CD4-positive, CD25-positive, alpha-beta regulatory T cell (primary cell): ENCODE measurements around the gene PPP1CA. TPM values are rescaled to one million over a fixed set of nuclear protein-coding genes. Genes with fewer than 3 reads are reported as not detected.

Experiments used
- ATAC-seq, 2 donors: fragments of 150-1000 bp; cut with Tn5 transposase; one replicate each; pipeline ENCODE4 v1.10.0; 2021; ENCODE audit warnings: low read depth in 2 of 2, moderate number of reproducible peaks in 2 of 2, moderate library complexity in 1 of 2
- DNase-seq, 3 donors: peaks; one replicate each; pipeline versions ENCODE4 v3.0.0 to v3.0.0-alpha.2; 2012 to 2022; ENCODE audit warnings: mixed read lengths in 1 of 3
- H3K27ac ChIP-seq: one replicate; pipeline ENCODE4 v1.7.0; 2013; ENCODE audit warnings: mild to moderate bottlenecking, low read length; ENCODE audit not compliant: insufficient read depth, poor library complexity, severe bottlenecking
- H3K27me3 ChIP-seq: one replicate; pipeline ENCODE4 v1.7.0; 2013; ENCODE audit warnings: low read length; ENCODE audit not compliant: control insufficient read depth, insufficient read depth
- H3K36me3 ChIP-seq: one replicate; pipeline ENCODE4 v1.7.0; 2013; ENCODE audit warnings: mild to moderate bottlenecking, low read length, moderate library complexity; ENCODE audit not compliant: control insufficient read depth, insufficient read depth
- H3K4me1 ChIP-seq: 2 replicates; pipeline ENCODE4 v1.7.0; 2013; ENCODE audit warnings: mild to moderate bottlenecking, low read length; ENCODE audit not compliant: insufficient read depth, control insufficient read depth, poor library complexity, severe bottlenecking
- H3K4me3 ChIP-seq: one replicate; pipeline ENCODE4 v1.7.0; 2013; ENCODE audit warnings: low read depth, mild to moderate bottlenecking, low read length, moderate library complexity
- H3K9me3 ChIP-seq, 2 experiments: 1 replicate in 1 of 2; 2 replicates in 1 of 2; pipeline ENCODE4 v1.7.0; 2013; ENCODE audit warnings: low read length in 2 of 2, mild to moderate bottlenecking in 1 of 2, moderate library complexity in 1 of 2; ENCODE audit not compliant: control insufficient read depth in 2 of 2
- H3K27ac Mint-ChIP-seq, 3 donors: one replicate each; pipeline ENCODE4 v1.8.0; 2020 to 2022; ENCODE audit warnings: mild to moderate bottlenecking in 3 of 3, mixed read lengths in 3 of 3, moderate library complexity in 2 of 3
- H3K27me3 Mint-ChIP-seq: one replicate; pipeline ENCODE4 v1.8.0; 2022; ENCODE audit warnings: mild to moderate bottlenecking, mixed read lengths
- H3K36me3 Mint-ChIP-seq: one replicate; pipeline ENCODE4 v1.8.0; 2020; ENCODE audit warnings: mixed read lengths
- H3K4me1 Mint-ChIP-seq, 4 donors: one replicate each; pipeline ENCODE4 v1.8.0; 2020 to 2022; ENCODE audit warnings: mixed read lengths in 4 of 4, mild to moderate bottlenecking in 1 of 4
- H3K4me3 Mint-ChIP-seq, 4 donors: one replicate each; pipeline ENCODE4 v1.8.0; 2020 to 2022; ENCODE audit warnings: mild to moderate bottlenecking in 4 of 4, mixed read lengths in 4 of 4, moderate library complexity in 3 of 4
- H3K9me3 Mint-ChIP-seq, 7 donors: one replicate each; pipeline ENCODE4 v1.8.0; 2020 to 2022; ENCODE audit warnings: mixed read lengths in 7 of 7, mild to moderate bottlenecking in 3 of 7, moderate library complexity in 2 of 7
- polyA plus RNA-seq, 4 donors: library from polyadenylated mRNA; unstranded; fragments of 300-500 nt; fragmentation: Illumina TruSeq; gene quantifications; one replicate each; pipeline ENCODE4 v1.2.3, GENCODE V29; 2021
- total RNA-seq: library from RNA; stranded (reverse); gene quantifications from one replicate; pipeline ENCODE4 v1.2.3, GENCODE V29; 2022

Gene PPP1CA
- total and polyA plus RNA-seq, 5 donors from 2014 or later = 160 to 762 (median 557) TPM

- Mint-ChIP-seq H3K4me3 (peak within 1 kb of the TSS; percentile 95 to 99 (median 98)), H3K36me3 (no peaks in the 10 kb centered on the region), H3K27ac (peak within 1 kb of the TSS; percentile 97 to 100 (median 100)), H3K4me1 (peaks cover 5 to 75% (median 46%) of the 10 kb centered on the region in 4 donors), H3K9me3 (no peaks in the 10 kb centered on the region), H3K27me3 (peaks cover 7% of the 10 kb centered on the region)
- Histone ChIP-seq H3K27ac (peak within 1 kb of the TSS; percentile 98), H3K4me1 (peaks cover 58% of the 10 kb centered on the region), H3K27me3 (no peaks in the 10 kb centered on the region), H3K9me3 (no peaks in the 10 kb centered on the region), H3K36me3 (no peaks in the 10 kb centered on the region), H3K4me3 (peak within 1 kb of the TSS; percentile 73)
- peak; percentile 86 to 90 for ATAC-seq
- DNase-seq = peak; percentile 93 to 97 (median 95)
Measured at GRCh38 chr11:67353317-67354074, 48.2 kb downstream of the PPP1CA start, which contains the start of gene POLD4. Gene POLD4 (minus strand): TSS chr11:67353546. CDS start chr11:67353399, 147 bp downstream.

GRCh38 chr11:67352546-67353316, 48.9 kb downstream of the PPP1CA start:
- H3K27ac Mint-ChIP-seq = peak overlapping the region; percentile 97 to 100 (median 100)
- Histone ChIP-seq H3K36me3 (no peaks in the 10 kb centered on the region), H3K4me3 (peak overlapping the region; percentile 64), H3K27me3 (no peaks in the 10 kb centered on the region), H3K27ac (peak overlapping the region; percentile 98), H3K9me3 (no peaks in the 10 kb centered on the region), H3K4me1 (peaks cover 58% of the 10 kb centered on the region)
- H3K4me1 Mint-ChIP-seq = peaks cover 5 to 77% (median 43%) of the 10 kb centered on the region in 4 donors
- peak overlapping the region; percentile 95 to 99 (median 98) for H3K4me3 Mint-ChIP-seq
- H3K27me3 Mint-ChIP-seq = peaks cover 4% of the 10 kb centered on the region
- peak in 2 of 3 donors; percentile 50 to 90 for DNase-seq
- peak; percentile 55 to 59 for ATAC-seq
- H3K36me3 Mint-ChIP-seq = no peaks in the 10 kb centered on the region
- H3K9me3 Mint-ChIP-seq = no peaks in the 10 kb centered on the region

GRCh38 chr11:67351275-67352005, 50.2 kb downstream of the PPP1CA start:
- peaks cover 52% of the 10 kb centered on the region for H3K4me1 ChIP-seq
- H3K4me3 ChIP-seq = peak overlapping the region; percentile 33
- Mint-ChIP-seq H3K9me3 (no peaks in the 10 kb centered on the region), H3K27me3 (no peaks in the 10 kb centered on the region), H3K27ac (peak overlapping the region; percentile 93 to 96 (median 94)), H3K36me3 (no peaks in the 10 kb centered on the region), H3K4me1 (peaks cover 5 to 76% (median 38%) of the 10 kb centered on the region in 4 donors), H3K4me3 (peak overlapping the region; percentile 85 to 98 (median 93))
- H3K9me3 ChIP-seq = no peaks in the 10 kb centered on the region
- ATAC-seq = no peak
- DNase-seq = peak; percentile 61 to 85 (median 66)
- H3K36me3 ChIP-seq = no peaks in the 10 kb centered on the region
- no peaks in the 10 kb centered on the region for H3K27me3 ChIP-seq
- H3K27ac ChIP-seq = peak overlapping the region; percentile 98

- no peak overlapping the region for H3K27ac ChIP-seq
- Mint-ChIP-seq H3K27me3 (no peaks in the 10 kb centered on the region), H3K27ac (peak overlapping the region in 2 of 3 donors; percentile 72 to 76), H3K36me3 (no peaks in the 10 kb centered on the region), H3K4me1 (peaks cover 11 to 84% (median 45%) of the 10 kb centered on the region in 4 donors), H3K9me3 (no peaks in the 10 kb centered on the region), H3K4me3 (peak overlapping the region in 2 of 4 donors; percentile 18 to 54)
- no peak for ATAC-seq
- no peak for DNase-seq
- H3K27me3 ChIP-seq = no peaks in the 10 kb centered on the region
- H3K4me1 ChIP-seq = peaks cover 58% of the 10 kb centered on the region
- no peaks in the 10 kb centered on the region for H3K9me3 ChIP-seq
- no peaks in the 10 kb centered on the region for H3K36me3 ChIP-seq
- H3K4me3 ChIP-seq = no peak overlapping the region
Measured at GRCh38 chr11:67349928-67350465, 51.7 kb downstream of the PPP1CA start.

GRCh38 chr11:67349457-67349856, 52.2 kb downstream of the PPP1CA start:
- no peaks in the 10 kb centered on the region for H3K9me3 ChIP-seq
- Mint-ChIP-seq H3K9me3 (no peaks in the 10 kb centered on the region), H3K4me3 (peak overlapping the region in 1 of 4 donors; percentile 48), H3K27me3 (no peaks in the 10 kb centered on the region), H3K4me1 (peaks cover 11 to 84% (median 45%) of the 10 kb centered on the region in 4 donors), H3K27ac (peak overlapping the region; percentile 72 to 97 (median 76)), H3K36me3 (no peaks in the 10 kb centered on the region)
- H3K36me3 ChIP-seq = no peaks in the 10 kb centered on the region
- ATAC-seq (no peak), DNase-seq (no peak)
- no peak overlapping the region for H3K27ac ChIP-seq
- H3K27me3 ChIP-seq = no peaks in the 10 kb centered on the region
- H3K4me1 ChIP-seq = peaks cover 58% of the 10 kb centered on the region
- H3K4me3 ChIP-seq = no peak overlapping the region

- H3K36me3 Mint-ChIP-seq = no peaks in the 10 kb centered on the region
- H3K27ac Mint-ChIP-seq = peak overlapping the region; percentile 72 to 97 (median 76)
- H3K4me3 Mint-ChIP-seq = peak overlapping the region in 2 of 4 donors; percentile 18 to 48
- peaks cover 7 to 84% (median 45%) of the 10 kb centered on the region in 4 donors for H3K4me1 Mint-ChIP-seq
- Histone ChIP-seq H3K27me3 (no peaks in the 10 kb centered on the region), H3K27ac (no peak overlapping the region), H3K9me3 (no peaks in the 10 kb centered on the region), H3K4me1 (peaks cover 58% of the 10 kb centered on the region), H3K4me3 (no peak overlapping the region), H3K36me3 (no peaks in the 10 kb centered on the region)
- no peaks in the 10 kb centered on the region for H3K9me3 Mint-ChIP-seq
- H3K27me3 Mint-ChIP-seq = no peaks in the 10 kb centered on the region
- no peak for DNase-seq
- ATAC-seq = no peak
Measured at GRCh38 chr11:67349036-67349435, 52.6 kb downstream of the PPP1CA start.
